HG03066 (cell line): ENCODE data around the gene CD38.

Experiments used
- ATAC-seq: cut with Tn5 transposase; IDR thresholded peaks from one replicate; pipeline ENCODE4 v1.9.1; 2021; ENCODE audit warnings: low read depth; ENCODE audit not compliant: unreplicated experiment

CD38 gene

DNA sequence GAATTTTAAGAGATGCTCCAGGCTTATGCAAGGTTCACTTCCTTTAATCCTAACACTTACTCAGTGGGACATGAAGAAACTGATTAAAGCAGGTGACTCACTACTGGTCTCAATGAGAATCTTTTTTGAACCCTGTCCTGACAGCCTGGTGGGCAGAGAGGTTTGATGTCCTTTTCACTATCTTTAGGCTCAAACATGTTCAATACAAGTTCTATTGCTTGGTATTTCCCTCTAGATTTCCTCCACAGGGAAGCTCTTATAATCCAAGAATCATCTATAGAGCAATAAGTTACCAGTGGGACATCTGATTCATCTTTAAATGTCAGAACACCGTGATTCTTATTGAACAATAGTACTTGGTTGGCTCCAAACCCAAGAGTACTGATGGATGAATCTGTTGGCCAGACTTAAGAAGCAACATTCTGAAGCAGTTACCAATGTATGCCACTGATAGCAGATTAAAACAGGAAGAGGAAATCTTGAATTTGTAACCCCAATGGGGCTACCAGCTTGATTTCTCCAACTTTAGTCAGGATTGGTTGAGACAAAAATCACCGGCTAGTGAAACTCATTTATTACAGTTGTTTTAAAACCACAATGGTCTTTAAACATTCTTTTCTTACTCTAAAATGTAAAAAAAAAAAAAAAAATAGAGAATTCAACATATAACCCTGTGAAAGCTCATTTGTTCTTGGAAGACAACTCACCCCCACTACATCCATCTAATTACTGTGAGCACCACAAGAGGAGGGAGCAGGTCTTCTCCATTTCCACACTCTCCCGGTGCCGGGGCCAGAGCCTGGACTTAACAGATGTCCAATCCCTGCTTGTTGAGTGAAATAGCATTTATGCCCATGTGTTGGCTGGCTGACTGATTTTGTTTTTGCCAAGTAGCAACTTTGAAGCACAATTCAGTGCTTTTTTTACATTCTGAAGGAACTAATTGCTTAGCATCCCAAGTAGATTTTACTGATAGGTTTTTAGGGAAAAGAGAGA lies 117.1 kb downstream of the CD38 start:
- ATAC-seq = no peak

DNA sequence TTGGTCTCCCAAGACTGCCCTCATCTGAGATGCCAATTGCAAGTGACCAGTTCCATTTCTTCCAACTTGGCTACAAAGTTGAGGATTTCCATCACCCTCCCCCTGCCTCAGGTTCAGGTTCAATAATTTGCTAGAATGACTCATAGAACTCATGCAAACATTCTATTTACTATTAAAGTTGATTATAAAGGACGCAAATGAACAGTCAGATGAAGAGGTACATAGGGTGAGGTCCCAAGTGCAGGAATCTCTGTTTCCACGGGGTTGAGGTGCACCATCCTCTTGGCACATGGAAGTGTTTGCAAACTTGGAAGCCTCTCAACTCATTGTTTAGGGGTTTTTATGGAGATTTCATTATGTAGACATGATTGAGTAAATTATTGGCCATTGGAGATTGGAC lies 119.4 kb downstream of the CD38 start:
- no peak for ATAC-seq

DNA sequence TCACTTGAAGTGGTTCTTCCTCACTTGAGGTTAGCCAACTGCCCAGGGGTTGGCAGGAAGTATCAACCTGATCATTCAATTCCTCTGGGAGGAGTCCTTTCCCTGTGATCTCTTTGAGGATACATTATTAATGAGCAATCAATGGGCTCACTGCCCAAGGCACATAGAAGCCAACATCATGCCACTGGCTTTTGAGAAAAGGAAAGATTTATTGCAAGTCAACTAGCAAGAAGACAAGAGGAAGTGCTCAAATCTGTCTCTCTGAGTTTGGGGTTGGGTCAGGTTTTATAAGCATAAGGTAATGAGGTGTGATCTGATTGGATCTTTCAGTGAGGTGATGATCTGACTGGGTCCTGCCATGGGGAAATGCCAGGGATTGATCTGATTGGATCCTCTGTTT lies 120.8 kb downstream of the CD38 start:
- no peak for ATAC-seq

DNA sequence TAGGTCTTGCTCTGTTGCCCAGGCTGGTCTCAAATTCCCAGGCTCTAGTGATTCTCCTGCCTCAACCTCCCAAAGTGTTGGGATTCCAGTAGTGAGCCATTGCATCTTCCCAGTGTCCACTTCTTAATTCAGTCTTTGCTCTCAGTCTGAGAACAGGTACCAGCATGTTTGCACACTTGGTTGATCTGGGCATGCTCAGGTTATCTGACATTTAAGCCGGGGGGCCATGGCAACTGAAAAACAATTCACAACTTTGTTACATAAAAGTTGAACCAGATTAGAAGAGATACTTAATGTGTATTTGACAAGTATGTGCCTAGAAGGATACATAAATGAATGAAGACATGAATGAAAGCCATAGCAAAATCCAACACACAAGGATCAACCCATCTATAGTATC lies 121.4 kb downstream of the CD38 start:
- ATAC-seq = no peak

DNA sequence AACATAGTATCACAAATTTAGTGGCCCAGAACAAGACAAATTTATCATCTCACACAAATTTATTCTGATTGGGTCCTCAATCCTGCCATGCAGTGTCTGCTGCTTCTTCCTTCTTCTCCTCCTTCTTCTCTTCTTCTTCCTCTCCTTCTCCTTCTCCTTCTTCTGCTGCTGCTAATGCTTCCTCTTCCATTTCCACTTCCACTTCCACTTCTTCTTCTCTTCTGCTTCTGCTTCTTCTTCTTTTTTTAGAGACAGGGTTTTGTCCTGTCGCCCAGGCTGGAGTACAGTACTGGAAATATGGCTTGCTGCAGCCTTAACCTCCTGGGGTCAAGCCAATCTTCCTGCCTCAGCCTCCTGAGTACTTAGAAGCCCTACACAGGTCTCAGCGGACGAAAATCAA lies 122.9 kb downstream of the CD38 start:
- ATAC-seq = no peak

DNA sequence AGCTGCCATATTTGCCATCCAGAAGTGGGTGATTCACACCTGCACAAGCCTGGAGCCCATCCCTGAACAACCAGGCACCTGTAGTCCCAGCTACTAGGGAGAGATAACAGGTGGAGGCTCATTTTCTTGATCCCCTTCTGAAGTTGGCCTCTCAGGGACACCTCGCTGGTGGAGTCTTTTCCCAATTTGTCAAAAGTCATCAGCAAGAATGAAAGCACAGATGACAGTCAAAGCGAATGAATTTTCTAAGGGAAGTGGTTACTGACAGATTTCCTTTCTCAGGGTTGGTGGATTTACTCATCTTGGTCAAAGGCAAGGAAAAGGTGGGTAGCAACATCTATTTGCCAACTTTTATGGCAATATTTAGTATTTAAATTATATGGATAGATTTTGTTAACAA lies 123.9 kb downstream of the CD38 start:
- ATAC-seq = no peak

DNA sequence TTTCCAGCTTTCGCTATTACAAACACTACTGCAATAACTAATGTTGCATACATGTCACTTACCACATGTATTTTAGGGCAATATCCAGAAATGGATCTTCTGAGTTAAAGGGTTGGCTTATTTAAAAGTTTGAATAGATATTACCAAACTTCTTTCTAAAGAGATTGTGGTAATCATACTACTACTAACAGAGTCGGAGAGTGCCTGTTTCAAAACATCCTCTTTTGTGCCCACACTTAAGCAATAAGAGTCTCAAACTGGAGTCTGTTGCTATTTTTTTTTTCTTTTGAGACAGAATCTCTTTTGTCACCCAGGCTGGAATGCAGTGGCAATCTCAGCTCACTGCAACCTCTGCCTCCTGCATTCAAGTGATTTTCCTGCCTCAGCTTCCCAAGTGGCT lies 124.6 kb downstream of the CD38 start:
- ATAC-seq = no peak
